ENCODE measurements around the gene ATP10A.
A peak's percentile ranks its signal among the peaks of the same experiment; 100 is the strongest.
"Not testable (repeated sequence)": the region's sequence is repeated elsewhere in the genome, so short reads cannot be mapped to it uniquely, and the experiment has no call there.

Gene ATP10A

GRCh38 chr15:25764980-25765735 is 98.0 kb downstream of the ATP10A start:
- H3K4me1 ChIP-seq (ENCODE audit: control insufficient read depth, insufficient read depth, low read length): no peaks in the 10 kb centered on the region
- H3K9me3 ChIP-seq (ENCODE audit: control insufficient read depth, low read length): no peaks in the 10 kb centered on the region
- no peak for DNase-seq (ENCODE audit: low read depth)

GRCh38 chr15:25763954-25764353 is 99.2 kb downstream of the ATP10A start:
- Histone ChIP-seq H3K4me1 (ENCODE audit: control insufficient read depth, insufficient read depth, low read length) (no peaks in the 10 kb centered on the region), H3K9ac (ENCODE audit: low read length) (no peak overlapping the region), H3K9me3 (ENCODE audit: control insufficient read depth, low read length) (no peaks in the 10 kb centered on the region), H3K36me3 (ENCODE audit: control insufficient read depth, insufficient read depth, low read length, severe bottlenecking) (peaks cover 16% of the 10 kb centered on the region), H3K27me3 (replicated peaks; ENCODE audit: control insufficient read depth, insufficient read depth, low read length) (no peaks in the 10 kb centered on the region), H3K4me3 (ENCODE audit: low read length) (no peak overlapping the region)
- DNase-seq (ENCODE audit: low read depth): no peak

More at GRCh38 chr15:25764980-25765735, 98.0 kb downstream of the ATP10A start:
- H3K4me3 ChIP-seq (ENCODE audit: low read length): no peak overlapping the region
- H3K9ac ChIP-seq (ENCODE audit: low read length): no peak overlapping the region
- H3K36me3 ChIP-seq (ENCODE audit: control insufficient read depth, insufficient read depth, low read length, severe bottlenecking): peaks cover 16% of the 10 kb centered on the region
- H3K27me3 ChIP-seq (replicated peaks; ENCODE audit: control insufficient read depth, insufficient read depth, low read length): no peaks in the 10 kb centered on the region

- Histone ChIP-seq H3K36me3 (ENCODE audit: control insufficient read depth, insufficient read depth, low read length, severe bottlenecking) (peaks cover 16% of the 10 kb centered on the region), H3K27me3 (replicated peaks; ENCODE audit: control insufficient read depth, insufficient read depth, low read length) (no peaks in the 10 kb centered on the region), H3K9ac (ENCODE audit: low read length) (no peak overlapping the region), H3K4me3 (ENCODE audit: low read length) (no peak overlapping the region), H3K4me1 (ENCODE audit: control insufficient read depth, insufficient read depth, low read length) (no peaks in the 10 kb centered on the region), H3K9me3 (ENCODE audit: control insufficient read depth, low read length) (no peaks in the 10 kb centered on the region)
- DNase-seq (ENCODE audit: low read depth): no peak
Measured at GRCh38 chr15:25763331-25763751, 99.8 kb downstream of the ATP10A start.

GRCh38 chr15:25761971-25762662 is 101.0 kb downstream of the ATP10A start:
- no peaks in the 10 kb centered on the region for H3K27me3 ChIP-seq (replicated peaks; ENCODE audit: control insufficient read depth, insufficient read depth, low read length)
- DNase-seq (ENCODE audit: low read depth): no peak
- no peaks in the 10 kb centered on the region for H3K4me1 ChIP-seq (ENCODE audit: control insufficient read depth, insufficient read depth, low read length)
- H3K36me3 ChIP-seq (ENCODE audit: control insufficient read depth, insufficient read depth, low read length, severe bottlenecking): peaks cover 16% of the 10 kb centered on the region
- no peaks in the 10 kb centered on the region for H3K9me3 ChIP-seq (ENCODE audit: control insufficient read depth, low read length)
- H3K9ac ChIP-seq (ENCODE audit: low read length): no peak overlapping the region
- no peak overlapping the region for H3K4me3 ChIP-seq (ENCODE audit: low read length)

- H3K36me3 ChIP-seq (ENCODE audit: control insufficient read depth, insufficient read depth, low read length, severe bottlenecking): peaks cover 5% of the 10 kb centered on the region
- no peak overlapping the region for H3K4me3 ChIP-seq (ENCODE audit: low read length)
- H3K9me3 ChIP-seq (ENCODE audit: control insufficient read depth, low read length): no peaks in the 10 kb centered on the region
- H3K9ac ChIP-seq (ENCODE audit: low read length): no peak overlapping the region
- DNase-seq (ENCODE audit: low read depth): no peak
- H3K4me1 ChIP-seq (ENCODE audit: control insufficient read depth, insufficient read depth, low read length): no peaks in the 10 kb centered on the region
- H3K27me3 ChIP-seq (replicated peaks; ENCODE audit: control insufficient read depth, insufficient read depth, low read length): no peaks in the 10 kb centered on the region
Measured at GRCh38 chr15:25759421-25759820, 103.7 kb downstream of the ATP10A start.

GRCh38 chr15:25758612-25759011 is 104.5 kb downstream of the ATP10A start:
- H3K4me1 ChIP-seq (ENCODE audit: control insufficient read depth, insufficient read depth, low read length); DNase-seq (ENCODE audit: low read depth); H3K9me3 ChIP-seq (ENCODE audit: control insufficient read depth, low read length); H3K36me3 ChIP-seq (ENCODE audit: control insufficient read depth, insufficient read depth, low read length, severe bottlenecking); H3K27me3 ChIP-seq (replicated peaks; ENCODE audit: control insufficient read depth, insufficient read depth, low read length); H3K9ac ChIP-seq (ENCODE audit: low read length); H3K4me3 ChIP-seq (ENCODE audit: low read length): not testable (repeated sequence)

- Histone ChIP-seq H3K27me3 (replicated peaks; ENCODE audit: control insufficient read depth, insufficient read depth, low read length) (no peaks in the 10 kb centered on the region), H3K4me1 (ENCODE audit: control insufficient read depth, insufficient read depth, low read length) (peaks cover 11% of the 10 kb centered on the region), H3K9ac (ENCODE audit: low read length) (no peak overlapping the region), H3K36me3 (ENCODE audit: control insufficient read depth, insufficient read depth, low read length, severe bottlenecking) (peaks cover 5% of the 10 kb centered on the region), H3K4me3 (ENCODE audit: low read length) (peak overlapping the region; percentile 35), H3K9me3 (ENCODE audit: control insufficient read depth, low read length) (no peaks in the 10 kb centered on the region)
- no peak for DNase-seq (ENCODE audit: low read depth)
Measured at GRCh38 chr15:25743548-25744275, 119.4 kb downstream of the ATP10A start.

GRCh38 chr15:25742776-25743547 is 120.2 kb downstream of the ATP10A start:
- DNase-seq (ENCODE audit: low read depth): no peak

GRCh38 chr15:25742041-25742730 is 120.9 kb downstream of the ATP10A start:
- H3K27me3 ChIP-seq (replicated peaks; ENCODE audit: control insufficient read depth, insufficient read depth, low read length): no peaks in the 10 kb centered on the region
- H3K4me1 ChIP-seq (ENCODE audit: control insufficient read depth, insufficient read depth, low read length): peaks cover 26% of the 10 kb centered on the region
- no peaks in the 10 kb centered on the region for H3K9me3 ChIP-seq (ENCODE audit: control insufficient read depth, low read length)
- H3K4me3 ChIP-seq (ENCODE audit: low read length): no peak overlapping the region
- no peaks in the 10 kb centered on the region for H3K36me3 ChIP-seq (ENCODE audit: control insufficient read depth, insufficient read depth, low read length, severe bottlenecking)
- no peak for DNase-seq (ENCODE audit: low read depth)
- no peak overlapping the region for H3K9ac ChIP-seq (ENCODE audit: low read length)

More at GRCh38 chr15:25742776-25743547, 120.2 kb downstream of the ATP10A start:
- Histone ChIP-seq H3K4me1 (ENCODE audit: control insufficient read depth, insufficient read depth, low read length) (peaks cover 18% of the 10 kb centered on the region), H3K9me3 (ENCODE audit: control insufficient read depth, low read length) (no peaks in the 10 kb centered on the region), H3K36me3 (ENCODE audit: control insufficient read depth, insufficient read depth, low read length, severe bottlenecking) (no peaks in the 10 kb centered on the region), H3K4me3 (ENCODE audit: low read length) (peak overlapping the region; percentile 35), H3K27me3 (replicated peaks; ENCODE audit: control insufficient read depth, insufficient read depth, low read length) (no peaks in the 10 kb centered on the region), H3K9ac (ENCODE audit: low read length) (no peak overlapping the region)

GRCh38 chr15:25741256-25741580 is 121.9 kb downstream of the ATP10A start:
- H3K9ac ChIP-seq (ENCODE audit: low read length): no peak overlapping the region
- H3K4me3 ChIP-seq (ENCODE audit: low read length): no peak overlapping the region
- peaks cover 33% of the 10 kb centered on the region for H3K4me1 ChIP-seq (ENCODE audit: control insufficient read depth, insufficient read depth, low read length)
- H3K36me3 ChIP-seq (ENCODE audit: control insufficient read depth, insufficient read depth, low read length, severe bottlenecking): no peaks in the 10 kb centered on the region
- no peak for DNase-seq (ENCODE audit: low read depth)
- no peaks in the 10 kb centered on the region for H3K9me3 ChIP-seq (ENCODE audit: control insufficient read depth, low read length)
- H3K27me3 ChIP-seq (replicated peaks; ENCODE audit: control insufficient read depth, insufficient read depth, low read length): no peaks in the 10 kb centered on the region

All from adipocyte (in vitro differentiated cells).